DMS153 (cell line): ENCODE measurements around the gene HOXA9.

Experiments used
- DNase-seq: peaks from one replicate; lab custom pipeline; 2025; lab: John Stamatoyannopoulos, UW

Gene HOXA9

DNA sequence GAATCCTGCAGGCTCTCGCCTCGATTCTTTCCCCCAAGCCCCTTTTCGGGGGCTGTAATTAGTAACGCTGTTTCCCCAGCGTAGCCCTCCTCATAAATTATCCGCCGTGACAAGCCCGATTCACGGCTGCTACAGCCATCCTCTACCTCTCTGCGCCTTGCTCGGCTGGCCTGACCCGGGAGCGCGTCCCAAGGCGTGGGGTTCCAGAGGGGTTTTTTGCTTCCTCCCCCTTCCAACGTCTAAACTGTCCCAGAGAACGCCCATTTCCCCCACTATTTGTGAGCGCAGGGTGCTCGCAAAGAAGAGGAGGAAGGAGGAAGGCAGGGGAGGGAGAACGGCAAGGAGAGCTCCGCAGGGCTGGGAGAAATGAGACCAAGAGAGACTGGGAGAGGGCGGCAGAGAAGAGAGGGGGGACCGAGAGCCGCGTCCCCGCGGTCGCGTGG is 22.7 kb downstream of the HOXA9 start:
- no peak for DNase-seq

DNA sequence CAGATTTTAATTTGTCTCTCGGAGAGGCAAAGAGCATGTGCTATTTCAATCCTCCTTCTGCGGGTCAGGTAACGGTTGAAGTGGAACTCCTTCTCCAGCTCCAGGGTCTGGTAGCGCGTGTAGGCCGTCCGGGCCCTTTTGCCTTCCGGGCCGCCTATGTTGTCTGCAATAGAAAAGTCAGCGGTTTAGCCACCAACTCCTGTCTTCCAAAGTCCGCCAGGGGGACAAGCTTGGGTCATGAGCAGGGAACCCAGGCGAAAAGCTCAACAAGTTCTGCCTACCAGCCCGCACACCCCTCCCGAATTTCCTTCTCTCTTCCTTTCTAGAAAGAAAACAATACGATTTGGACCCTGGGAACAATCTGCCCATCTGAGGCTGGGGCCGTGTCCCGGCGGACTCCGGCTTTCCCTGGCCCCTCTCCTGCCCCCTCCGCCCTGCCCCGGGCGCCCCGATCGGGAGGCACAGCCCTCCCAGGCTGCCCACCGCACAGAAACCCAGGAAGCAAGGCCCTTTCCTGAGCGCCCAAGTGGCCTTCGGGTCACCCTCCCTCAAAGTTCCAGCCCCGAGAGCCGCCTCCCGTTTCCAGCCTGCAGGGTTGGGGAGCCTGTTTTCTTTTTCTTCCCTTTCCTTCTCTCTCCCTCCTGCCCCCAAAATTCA is 23.3 kb downstream of the HOXA9 start:
- DNase-seq: no peak

DNA sequence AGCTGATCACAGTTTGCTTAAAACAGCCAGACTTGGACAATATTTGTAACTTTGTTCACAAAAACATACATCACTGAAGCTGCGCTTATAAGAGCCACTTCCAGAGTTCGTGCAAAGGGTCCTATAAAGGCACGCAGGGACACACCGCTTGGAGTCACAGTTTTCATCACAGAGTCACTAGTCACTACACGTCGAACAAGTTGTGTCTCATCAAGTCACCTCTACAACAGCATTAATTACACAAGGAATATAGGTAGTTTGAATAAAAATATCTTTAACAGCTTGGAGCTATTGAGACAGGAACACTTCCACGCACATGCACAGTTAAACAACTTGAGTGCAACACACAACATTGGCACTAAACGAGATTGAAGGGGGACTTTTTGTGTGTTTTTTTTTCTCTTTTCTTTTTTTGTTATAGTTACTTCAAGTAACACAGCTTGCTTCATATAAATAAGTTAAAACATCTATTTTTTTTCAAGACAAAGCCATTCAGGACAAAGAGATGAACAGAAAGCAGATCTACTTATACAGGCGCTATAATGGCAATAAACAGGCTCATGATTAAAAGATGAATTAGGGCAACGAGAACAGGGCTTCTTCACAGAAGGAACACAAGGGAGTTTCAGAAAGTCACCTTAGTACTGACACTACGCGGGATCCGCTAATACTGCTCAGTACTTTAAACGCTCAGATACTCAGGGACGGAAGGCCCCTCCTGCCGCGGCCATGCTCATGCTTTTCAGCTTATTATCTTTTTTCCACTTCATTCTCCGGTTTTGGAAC is 24.0 kb downstream of the HOXA9 start:
- no peak for DNase-seq

DNA sequence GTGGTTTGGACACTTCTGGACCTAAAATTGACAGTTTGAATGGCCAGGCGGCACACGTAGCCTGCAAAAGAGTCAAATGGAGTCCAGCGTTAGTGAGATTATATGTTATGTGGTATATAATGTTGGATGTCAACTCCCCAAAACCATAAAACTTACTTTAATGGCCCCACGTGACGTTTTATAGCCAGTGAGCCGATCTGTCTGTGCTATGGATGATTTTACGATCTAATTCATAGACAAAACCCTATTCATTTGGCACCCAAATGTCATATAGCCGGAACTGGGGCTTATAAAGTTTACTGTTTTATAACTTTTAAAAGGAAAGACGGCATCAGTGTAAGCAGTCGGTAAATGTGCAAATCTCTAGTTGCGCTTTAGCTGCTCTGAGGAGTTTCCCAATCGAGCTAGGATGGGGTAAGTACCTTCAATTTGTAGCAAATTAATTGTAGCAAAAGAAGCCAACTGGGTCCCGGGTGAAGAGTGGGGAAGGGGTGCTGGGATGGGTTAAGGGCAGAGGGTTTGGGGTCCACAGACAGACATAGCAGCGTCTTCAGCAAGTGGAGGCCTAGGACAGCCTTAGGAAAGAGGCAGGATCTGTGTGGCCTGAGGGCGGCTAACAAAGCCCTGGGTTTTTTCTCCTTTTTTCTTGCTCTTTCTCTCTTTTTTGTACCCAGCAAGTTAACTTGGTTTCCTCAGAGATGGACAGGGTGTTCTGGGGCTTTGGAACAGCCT is 25.0 kb downstream of the HOXA9 start:
- no peak for DNase-seq

DNA sequence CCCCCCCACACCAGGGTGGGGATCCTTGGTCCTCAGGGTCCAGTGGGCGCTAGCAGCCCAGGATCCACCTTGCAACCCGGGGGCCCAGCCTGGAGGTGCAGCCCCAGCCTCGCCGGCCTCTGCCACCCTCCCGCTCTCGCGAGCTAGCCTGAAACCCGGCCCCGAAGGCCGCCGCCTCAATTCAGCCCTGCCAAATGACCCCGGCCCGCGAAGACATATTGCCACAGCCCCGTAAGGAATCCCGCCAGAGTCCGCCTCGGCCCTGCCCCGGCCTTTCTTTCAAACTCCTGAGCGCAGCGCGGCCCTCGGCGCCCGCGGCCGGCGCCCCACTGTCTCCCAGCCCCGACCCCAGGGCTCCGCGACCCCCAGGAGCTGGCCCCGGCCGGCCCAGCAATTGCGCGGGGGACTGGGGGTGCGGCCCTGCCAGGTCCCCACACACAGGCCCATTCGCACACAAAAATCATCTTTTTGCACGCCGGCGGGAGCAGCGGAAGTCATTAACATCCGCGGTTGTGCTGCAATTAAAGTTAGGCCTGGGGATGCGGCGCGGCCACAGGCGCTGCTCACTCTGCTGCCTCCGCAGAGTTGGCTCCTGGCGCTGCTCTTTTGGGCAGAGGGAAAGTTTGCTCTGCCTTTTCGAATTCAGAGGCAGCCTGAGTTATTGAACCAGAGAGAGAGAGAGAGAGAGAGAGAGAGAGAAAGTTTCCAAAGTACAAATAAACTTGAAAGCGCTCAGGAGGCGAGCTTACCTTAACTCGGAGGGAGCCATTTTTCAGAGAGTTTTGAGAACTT is 25.8 kb downstream of the HOXA9 start:
- no peak for DNase-seq

DNA sequence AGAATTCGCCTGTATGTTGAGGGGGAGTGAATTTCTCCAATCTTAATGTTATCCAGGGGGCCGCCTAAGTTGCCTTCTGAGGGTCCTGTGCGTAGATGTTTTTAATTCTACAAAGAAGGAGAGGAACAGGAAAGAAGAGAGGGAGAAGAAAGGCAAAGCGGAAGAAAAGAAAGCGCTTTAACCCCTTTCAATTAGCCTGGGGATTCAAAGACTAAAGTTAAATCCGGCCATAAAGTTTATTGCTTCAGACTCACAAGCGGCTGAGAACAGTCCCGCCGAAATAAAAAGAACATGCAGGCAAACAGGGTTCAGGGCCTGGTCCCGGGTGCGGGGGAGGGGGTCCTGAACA is 26.4 kb downstream of the HOXA9 start:
- DNase-seq: no peak

DNA sequence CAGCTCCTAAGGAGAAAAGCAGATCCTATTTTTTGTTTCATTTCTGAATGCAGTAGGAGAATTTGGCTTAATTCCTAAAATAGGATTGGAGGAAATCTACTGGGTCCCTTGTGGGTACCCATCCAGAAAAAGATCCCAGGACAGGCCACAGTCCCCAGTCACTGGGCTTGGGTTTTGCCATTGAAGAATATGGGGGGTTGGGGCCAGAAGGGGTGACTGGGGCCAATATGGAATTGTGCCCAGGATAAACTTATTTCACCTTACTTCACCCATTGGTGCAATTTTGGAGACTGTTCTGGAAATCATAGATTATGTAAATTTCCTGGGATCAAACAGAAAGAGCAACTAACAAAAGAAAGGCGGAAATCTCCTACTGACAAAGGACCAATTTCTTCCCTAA is 26.9 kb downstream of the HOXA9 start:
- no peak for DNase-seq

DNA sequence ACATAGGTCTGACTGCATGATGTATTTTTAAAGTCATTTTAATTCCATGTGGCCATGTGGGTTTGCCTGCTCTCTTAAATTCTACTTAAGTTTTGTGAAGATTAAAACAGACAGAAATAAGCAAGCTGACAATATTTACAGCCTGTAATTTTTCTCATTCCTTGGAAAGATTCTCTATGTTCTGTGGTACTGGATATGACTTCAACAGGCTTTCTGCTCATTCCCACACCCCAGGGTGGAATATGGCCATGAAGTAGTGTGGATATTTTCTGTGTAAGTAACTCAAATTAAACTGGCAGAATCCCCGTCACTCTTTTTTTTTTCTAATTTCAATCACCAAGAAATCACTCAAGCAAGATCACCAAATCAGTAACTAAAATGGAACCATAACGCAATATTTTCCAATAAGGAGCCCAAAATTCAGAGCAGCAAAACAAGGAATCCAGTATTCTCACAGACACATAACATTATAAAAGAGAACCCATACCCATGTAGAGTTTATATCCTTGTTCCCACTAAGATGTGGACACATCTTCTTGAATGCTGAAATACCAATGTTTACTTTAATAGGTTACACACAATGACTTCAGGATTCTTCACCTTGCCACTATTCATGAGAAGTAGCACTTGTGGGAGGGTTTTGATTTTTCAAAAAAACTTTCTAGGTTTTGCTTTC is 27.6 kb downstream of the HOXA9 start:
- DNase-seq: no peak

DNA sequence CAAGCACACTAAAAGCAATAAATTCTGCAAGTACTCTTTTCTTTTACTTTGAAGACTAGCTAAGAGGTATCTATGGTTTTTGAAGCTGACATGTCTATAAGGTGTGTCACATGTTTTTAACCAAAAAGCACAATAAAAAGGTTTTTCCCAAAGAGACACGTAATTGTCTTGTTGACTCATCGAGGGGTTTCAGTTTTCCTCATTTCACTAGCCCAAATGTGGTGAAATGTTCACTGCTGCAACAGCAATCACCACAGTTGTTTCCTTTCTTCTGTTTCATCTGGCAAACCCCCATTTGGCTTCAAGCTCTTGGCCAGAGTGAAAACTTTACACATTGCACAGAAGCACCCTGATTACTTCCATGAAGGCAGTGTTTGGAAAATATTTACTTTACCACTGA is 30.9 kb downstream of the HOXA9 start:
- no peak for DNase-seq

DNA sequence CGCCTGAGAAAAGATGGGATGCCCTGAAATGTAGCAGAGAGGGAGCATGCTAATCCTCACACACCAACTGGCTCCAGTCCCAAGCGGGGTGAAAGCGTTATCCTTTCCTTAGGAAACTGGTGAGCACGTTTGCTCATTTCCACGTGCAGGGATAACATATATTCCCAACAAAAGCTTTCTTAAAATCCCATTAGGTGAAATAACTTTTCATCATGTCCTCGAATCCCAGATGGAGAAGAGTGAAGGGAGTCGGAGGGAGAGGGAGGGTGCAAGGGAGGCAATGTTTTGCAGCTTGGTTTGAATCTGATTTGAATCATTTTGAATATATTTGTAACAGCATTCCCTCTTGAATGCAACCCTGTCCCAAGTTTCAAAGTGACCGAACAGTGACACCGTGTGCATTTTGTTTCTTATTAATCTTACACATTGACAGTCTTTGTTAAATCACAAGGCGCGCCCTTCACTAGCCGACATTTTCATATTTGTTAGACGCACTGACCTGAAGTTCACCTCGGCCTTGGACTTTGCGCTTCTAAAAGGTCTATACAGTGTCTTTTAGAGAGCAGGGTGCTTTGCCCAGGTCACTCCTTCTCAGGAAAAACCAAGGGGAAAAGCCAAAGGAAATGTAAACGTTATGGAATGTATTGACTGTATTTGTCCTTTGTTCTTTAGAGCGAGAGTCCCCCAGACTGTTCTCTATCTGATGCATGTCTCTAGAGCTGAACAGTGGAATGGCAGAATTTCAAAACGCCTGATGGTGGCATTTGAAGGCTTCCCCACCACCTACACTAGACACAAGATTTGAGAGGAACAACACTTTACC is 31.7 kb downstream of the HOXA9 start:
- DNase-seq: no peak

DNA sequence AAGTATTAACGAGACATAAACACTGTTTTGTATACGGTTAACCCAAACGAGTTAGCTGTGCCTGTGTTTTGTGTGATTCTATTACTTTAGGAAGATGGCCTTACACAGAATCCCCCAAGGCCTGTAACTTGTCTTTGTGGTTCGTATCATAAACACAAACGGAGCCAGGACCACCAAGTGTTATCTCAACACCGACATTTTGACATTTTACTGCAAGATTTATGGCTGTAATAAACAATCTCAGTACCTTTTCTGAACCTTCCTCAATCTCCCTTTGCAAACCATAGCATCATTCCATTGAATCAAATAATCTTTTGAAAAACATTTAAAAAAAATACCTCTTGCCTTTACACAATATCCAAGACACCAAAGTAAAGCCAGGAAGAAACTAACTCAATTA is 32.4 kb downstream of the HOXA9 start:
- DNase-seq: no peak

DNA sequence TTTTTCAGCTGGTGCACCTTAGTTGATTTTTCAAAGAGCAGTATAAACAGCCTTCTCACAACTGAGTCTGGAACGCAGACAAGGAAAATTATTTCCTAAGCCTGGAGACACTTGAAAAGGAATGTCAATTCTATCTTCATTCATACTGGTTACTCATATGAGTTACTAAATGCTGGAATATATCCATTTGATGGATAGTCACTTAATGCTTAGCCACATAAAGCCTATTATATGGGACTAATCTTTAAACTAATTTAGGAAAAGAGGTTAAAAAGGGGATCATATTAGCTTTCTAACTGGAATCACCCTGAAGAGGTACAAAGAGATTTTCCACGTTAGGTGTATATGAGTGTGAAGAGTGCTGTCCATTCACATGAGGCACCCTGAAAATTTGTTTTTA is 33.1 kb downstream of the HOXA9 start:
- no peak for DNase-seq

DNA sequence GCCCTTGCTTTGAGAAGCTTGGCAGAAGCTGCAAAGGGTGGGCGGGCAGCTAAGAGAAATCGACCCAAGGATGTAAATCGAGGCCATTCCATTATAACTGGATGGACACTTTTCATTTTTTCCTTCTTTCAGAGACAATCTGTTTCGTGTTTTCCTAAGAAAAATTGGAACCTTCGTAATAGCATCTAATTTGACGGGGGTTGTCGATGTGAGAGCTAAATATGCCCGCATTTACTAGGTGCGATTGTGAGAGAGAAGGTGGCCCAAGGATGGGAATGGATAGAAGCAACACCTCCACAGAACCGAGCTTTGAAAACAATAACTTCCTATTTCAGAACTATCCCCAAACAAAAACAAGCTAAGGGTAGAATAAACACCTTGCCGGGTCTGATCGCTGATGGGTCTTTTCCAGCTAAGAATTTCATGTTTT is 33.9 kb downstream of the HOXA9 start:
- no peak for DNase-seq

DNA sequence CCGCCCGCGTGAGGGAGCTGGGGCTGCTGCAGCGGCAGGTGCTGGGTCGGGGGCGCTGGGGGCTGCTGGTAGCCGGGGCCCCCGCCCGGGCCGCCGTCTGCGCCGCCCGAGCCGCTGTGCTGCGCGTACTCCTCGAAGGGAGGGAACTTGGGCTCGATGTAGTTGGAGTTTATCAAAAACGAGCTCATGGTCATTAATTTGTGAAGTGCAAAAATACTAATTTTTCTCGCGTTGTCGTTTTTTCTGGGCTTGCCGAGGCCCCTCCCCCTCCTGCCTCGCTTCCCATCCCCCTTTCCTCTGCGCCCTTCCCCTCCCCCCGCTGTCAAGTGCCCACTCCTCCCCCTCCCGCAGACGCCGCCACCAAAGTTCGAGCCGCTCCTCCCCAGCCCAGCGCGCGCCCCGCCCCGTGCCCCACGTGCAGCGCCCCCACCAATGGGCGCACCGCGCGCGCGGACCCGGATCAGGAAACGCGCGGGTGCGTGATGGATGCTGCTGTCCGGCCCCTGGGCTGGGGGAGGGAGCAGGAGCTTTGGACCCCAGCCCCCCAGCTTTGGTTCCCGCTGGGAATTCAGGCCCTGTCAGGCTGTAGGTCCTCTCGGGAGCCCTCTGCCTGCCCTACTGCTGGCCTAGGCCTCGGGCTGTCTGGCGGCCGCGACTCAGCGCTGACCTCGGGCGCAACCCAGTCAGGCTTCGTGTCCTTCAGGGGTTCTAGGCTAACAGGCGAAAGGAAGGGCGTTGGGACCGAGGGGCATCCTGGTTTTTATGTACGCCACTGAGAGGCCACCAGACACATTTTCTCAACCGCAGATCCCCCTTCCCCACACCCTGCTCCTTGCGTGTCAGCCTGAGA is 34.6 kb downstream of the HOXA9 start, which contains the start of gene HOXA4:
HOXA4 (minus strand) TSS at position 218 of the 850 bp plus-strand sequence; CDS start at position 194, 24 bp downstream.
- no peak for DNase-seq

DNA sequence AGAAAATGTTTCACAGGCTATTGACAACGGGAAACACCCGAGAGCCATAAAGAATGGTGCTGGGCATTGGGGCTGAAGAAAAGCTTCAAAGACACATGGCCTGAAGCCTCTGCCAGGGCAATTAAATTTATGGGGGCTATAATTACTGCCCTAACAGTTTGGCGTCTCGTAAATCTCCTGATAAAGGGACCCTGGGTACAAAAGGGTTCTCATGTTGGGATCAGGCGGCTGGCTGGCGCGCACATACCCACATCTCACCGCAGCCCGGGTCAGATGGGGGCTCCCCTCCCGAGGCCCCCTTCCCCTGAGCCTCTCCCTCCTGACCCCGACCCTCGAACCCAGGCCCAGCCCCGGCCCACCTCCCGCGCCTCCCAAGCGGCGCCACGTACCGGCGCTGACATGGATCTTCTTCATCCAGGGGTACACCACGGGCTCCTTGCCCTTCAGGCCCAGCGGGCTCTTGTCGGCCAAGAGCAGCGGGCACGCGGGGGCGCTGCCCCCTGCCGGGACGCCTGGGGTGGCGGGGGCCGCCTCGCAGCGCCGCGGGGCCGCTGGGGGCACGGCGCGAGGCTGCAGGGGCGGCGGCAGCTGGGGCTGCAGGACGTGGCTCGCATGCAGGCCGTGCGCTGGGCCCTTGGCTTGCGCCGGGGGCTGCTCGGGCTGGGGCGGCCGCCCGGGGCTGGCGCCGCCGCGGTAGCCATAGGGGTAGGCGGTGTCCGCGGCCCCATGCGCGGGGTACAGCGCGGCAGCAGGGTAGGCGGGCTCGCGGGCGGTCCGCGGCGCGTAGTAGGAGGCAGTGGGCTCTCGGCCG is 35.4 kb downstream of the HOXA9 start:
- DNase-seq: no peak

DNA sequence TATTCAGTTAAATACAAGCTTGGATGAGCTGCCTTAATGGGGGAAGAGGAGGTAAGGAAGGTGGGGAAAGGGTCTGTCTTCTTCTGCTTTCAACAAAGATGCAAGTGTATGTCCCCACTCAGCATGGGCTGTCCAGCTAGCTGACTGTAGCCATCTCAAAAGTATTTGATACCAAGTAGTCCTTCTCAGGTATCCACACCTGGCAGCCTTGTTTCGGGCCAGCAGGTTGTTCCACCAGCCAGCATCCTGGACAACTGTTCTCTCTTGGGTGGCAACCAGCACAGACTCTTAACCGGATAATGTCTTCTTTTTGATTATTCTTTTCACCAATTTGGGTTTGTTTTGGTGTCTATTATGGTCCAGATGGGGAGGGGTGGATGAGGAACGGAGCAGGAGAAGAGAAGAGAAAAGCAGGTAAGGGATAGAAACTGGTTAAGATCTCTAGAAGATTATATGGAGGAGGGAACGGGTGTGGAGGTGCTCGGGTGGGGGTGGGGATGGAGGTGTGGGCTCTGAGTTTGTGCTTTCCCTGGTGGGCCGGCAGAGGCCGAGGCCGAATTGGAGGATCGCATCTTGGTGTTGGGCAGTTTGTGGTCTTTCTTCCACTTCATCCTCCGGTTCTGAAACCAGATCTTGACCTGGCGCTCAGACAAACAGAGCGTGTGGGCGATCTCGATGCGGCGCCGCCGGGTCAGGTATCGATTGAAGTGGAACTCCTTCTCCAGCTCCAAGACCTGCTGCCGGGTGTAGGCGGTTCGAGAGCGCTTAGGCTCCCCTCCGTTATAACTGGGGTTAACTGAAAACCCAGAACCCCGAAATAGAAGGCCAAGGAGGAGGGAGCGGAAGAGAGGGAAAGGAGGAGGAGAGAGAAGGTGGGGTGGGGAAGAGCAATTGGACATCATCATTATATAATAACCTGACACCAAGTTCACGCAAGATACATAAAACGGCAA is 36.3 kb downstream of the HOXA9 start:
- DNase-seq: no peak

DNA sequence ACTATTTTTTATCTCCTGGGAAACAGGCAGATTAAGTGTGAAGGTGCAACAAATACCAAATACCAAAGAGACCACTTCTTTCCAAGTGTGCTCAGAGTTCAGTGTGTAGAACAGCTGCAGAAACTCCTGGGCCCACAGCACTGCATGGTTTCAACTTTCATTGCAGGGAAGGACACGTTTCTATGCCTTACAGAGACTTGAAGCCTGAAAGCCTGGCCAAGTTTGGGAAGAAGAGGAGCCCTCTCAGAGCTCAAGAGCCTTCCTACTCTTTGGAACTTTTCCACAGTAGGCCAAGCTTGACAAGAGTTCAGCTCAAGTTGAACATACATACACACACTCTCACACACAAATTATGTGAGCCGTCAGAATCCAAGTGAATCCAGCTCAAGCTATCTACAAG is 37.3 kb downstream of the HOXA9 start:
- DNase-seq: no peak
